Measurements from ENCODE around the gene CLN6.

DNA sequence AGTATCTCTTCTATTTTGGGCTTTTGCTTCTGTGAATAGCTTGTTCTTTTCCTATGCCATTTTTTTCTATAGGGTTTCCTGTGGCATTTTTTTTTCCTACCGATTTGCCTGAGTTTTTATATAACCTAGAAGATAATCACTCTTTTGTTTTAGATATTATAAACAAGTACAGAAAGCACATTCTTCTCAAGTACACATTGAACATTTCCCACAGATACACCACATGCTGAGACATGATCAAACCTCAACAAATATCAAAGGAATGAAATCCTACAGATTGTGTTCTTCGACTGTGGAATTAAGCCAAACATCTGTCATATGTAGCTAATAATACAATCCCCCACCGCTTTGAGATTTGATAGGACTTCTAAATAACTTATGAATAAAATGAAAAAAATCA, 38.9 kb upstream of the CLN6 start:
- TF ChIP-seq POLR2A (IDR thresholded peaks at IDR 0.05; ENCODE audit: low read length) = no peak
- no peak for TF ChIP-seq GATA1 (IDR thresholded peaks at IDR 0.05; ENCODE audit: low read depth, low read length)

All from erythroblast (primary cell).